KBM-7 (cell line): ENCODE data around the gene CPXM1.
A peak's percentile ranks its signal among the peaks of the same experiment; 100 is the strongest.

Source experiments
- DNase-seq: peaks from one replicate; pipeline ENCODE4 v3.0.0-alpha.2; 2015
- in situ Hi-C: fragments of 300-500 bp; cut with MboI; formaldehyde crosslinking; loops from 2 replicates; pipeline ENCODE4 v1.14.3; 2020; ENCODE audit warnings: low sequenced_read_pairs, low pct_unique_long_range_greater_than_20kb, mixed read lengths

CPXM1 gene

GRCh38 chr20:2753461-2754040 is 46.9 kb downstream of the CPXM1 start:
- in situ Hi-C loops, result no loop called here
- DNase-seq, result no peak

GRCh38 chr20:2752567-2753460 is 47.6 kb downstream of the CPXM1 start:
- DNase-seq, result peak; percentile 82

GRCh38 chr20:2751878-2752566 is 48.4 kb downstream of the CPXM1 start:
- DNase-seq, result no peak
- in situ Hi-C loops, result no loop called here

More at GRCh38 chr20:2752567-2753460, 47.6 kb downstream of the CPXM1 start:
- in situ Hi-C loops, result no loop called here

GRCh38 chr20:2751347-2751877 is 49.0 kb downstream of the CPXM1 start:
- in situ Hi-C loops, result no loop called here
- no peak for DNase-seq

- in situ Hi-C loops, result no loop called here
- peak; percentile 70 for DNase-seq
Measured at GRCh38 chr20:2750491-2751251, 49.8 kb downstream of the CPXM1 start.

- in situ Hi-C loops, result no loop called here
- no peak for DNase-seq
Measured at GRCh38 chr20:2749951-2750490, 50.4 kb downstream of the CPXM1 start.

- no peak for DNase-seq
- in situ Hi-C loops, result no loop called here
Measured at GRCh38 chr20:2749343-2749950, 51.0 kb downstream of the CPXM1 start.

- in situ Hi-C loops, result no loop called here
- DNase-seq, result no peak
Measured at GRCh38 chr20:2748551-2749342, 51.7 kb downstream of the CPXM1 start.

- in situ Hi-C loops, result no loop called here
- DNase-seq, result no peak
Measured at GRCh38 chr20:2747676-2748235, 52.7 kb downstream of the CPXM1 start.

GRCh38 chr20:2746636-2747265 is 53.7 kb downstream of the CPXM1 start:
- in situ Hi-C loops, result no loop called here
- peak; percentile 66 for DNase-seq

- no peak for DNase-seq
- in situ Hi-C loops, result no loop called here
Measured at GRCh38 chr20:2745936-2746635, 54.3 kb downstream of the CPXM1 start.

GRCh38 chr20:2745060-2745910 is 55.1 kb downstream of the CPXM1 start:
- in situ Hi-C loops, result no loop called here
- peak; percentile 27 for DNase-seq
